Activated naive CD4-positive, alpha-beta T cell treated with anti-CD3 and anti-CD28 coated beads, Interleukin-2, amount 10 ng/mL, durations not matched to agents 5 hours and 36 hours (primary cell): ENCODE results near the gene HEATR9. TPM values are rescaled to one million over a fixed set of nuclear protein-coding genes. Genes with fewer than 3 reads are reported as not detected.

Experiments
- total RNA-seq, 2 experiments: library from RNA; stranded (reverse); gene quantifications; one replicate each; pipeline ENCODE4 v1.2.3, GENCODE V29; 2021

The HEATR9 gene, protein sequence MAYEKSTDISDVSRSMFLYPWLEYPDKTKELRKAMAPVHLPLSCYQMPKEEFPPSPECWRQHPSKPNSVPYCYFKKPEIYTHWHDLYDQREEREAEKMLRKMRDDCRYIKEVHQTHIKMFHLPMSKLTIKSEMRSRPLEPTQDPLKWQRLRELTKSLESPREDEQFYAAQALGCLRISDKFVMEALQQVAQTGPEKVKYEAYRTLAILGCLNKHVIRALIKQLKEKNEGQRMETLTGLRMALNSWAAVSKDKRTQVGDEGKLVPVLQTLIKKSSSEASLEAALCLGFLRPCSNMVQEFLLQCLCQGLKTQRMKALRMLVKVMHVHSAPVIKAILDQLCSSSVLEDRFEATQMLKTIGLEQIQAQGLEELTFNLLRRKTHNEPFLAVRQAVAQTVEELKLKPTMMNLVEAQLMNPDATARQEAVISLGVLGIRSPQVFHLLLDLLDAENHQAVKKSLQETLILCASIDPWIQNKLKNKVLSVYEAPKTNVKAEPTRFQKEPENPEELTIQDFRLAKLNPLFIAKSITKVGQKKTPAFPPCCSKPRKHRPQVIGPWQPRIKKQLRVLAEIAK
- total RNA-seq: under 1 TPM in 1 of 2 experiments, not detected in 1; 0.22 TPM

DNA sequence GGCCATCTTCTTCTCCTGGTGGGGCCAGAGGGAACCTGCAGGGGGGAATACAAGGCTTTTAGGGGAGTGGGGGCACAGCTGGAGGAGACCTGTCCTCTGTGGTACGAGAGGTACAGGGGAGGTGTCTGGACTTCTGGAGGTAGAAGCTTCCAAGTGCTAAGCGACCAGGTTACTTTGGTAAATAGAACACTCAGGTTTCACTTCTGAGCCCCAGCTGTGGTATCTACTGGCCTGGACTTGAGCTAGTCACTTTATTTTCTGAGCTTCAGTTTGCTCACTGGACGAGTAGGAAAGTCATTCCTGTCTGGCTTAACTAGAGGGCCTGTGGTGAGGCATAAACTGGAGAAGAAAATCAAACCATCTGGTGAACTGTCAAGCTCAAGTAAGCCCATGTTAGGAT lies at the start of gene HEATR9:
TSS of gene HEATR9 (minus strand) at position 155 of the 400 bp plus-strand sequence. CDS start at position 6, 149 bp downstream.

DNA sequence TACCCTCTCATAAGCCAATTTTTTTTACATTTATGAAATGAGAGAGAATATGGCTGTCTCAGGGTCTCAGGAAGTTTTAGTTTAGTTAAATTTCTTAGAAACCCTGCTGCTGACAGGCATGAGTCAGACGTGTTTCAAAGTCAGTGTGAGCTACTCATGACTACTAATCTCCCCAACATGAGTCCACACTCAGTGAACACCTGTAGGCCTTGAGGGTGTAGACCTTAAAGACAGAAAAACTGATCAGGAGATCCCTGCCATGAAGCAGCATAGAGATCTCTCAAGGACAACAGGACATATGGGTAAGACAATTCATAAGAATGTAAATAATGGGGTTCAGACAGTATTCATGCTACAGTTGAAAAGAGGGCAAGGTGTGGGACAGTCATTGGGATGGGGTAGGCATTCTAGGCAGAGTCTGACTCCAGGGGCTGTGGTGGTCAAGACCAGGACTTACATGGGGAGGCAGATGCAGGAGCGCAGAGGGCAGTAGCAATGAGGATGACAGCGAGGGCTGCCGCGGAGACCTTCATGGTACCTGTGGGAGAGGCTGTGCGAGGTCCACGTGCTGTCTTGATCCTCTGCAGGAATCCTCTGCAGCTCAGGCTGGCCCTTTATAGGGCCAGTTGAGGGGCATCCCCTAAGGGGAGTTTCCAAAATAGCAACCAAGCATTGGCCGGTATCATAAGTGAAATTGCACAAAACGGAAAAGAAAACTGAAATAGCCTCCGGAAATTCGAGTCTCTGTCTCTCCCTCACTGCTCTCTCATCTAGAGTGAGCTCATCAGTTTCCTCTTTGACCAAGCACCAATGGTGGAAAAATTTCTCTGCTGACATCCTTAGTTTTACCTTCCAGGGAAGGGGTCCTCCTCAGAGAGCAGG lies 11.3 kb upstream of the HEATR9 start, which contains the start of gene CCL5:
TSS of gene CCL5 (minus strand) at position 588 of the 882 bp plus-strand sequence.

DNA sequence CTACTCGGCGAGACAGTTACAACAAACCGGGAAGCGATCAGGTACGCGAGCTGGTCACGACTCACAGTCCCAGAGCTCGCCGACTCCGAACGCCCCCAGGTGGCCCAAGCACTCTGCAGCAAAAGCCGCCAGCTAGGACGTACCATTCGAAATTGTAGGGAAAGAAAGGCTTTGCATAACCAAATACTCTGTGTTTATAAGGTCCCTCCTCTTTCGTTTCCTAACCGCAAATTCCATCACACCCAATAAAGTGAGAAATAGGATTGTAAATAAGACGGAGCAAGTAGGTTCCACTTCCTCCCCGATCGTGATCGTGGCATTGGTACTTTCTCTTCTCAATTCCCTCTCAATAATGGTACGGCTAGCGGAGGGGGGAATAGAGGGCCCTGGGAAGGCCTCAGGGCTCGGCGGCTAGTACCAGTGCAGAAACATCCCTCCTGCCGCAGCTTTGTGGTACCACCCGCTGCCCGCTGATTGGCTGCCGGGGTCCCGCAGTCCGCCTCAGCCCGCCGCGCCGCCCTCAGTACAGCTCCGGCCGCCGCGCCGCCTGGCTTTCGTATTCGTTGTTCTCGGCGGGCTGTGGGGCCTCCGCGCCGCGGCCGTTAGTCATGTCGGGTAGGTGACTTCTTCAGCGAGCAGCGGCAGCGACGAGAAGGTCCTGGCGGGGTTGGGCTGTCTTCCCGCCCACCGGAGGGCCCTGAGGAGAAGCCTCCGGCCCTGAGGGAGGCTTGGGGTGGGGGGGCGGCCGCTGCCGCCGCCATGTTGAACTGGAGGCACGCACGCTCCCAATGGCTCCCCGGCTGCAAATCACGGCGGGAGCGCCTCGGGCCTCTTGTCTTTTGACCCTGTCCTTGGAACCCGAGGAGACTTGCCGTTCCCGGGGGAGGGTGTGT lies 59.5 kb downstream of the HEATR9 start, which contains the start of gene TAF15:
TSS of gene TAF15 (plus strand) at position 523 of the 893 bp plus-strand sequence. CDS start at position 609, 86 bp downstream.

Other genes starting within 250 kb of the HEATR9 start
- under 1 TPM in 1 of 2 experiments, not detected in 1; 0.39 TPM for gene RASL10B, start 137.3 kb downstream of the HEATR9 start, total RNA-seq
- gene GAS2L2, start 115.7 kb downstream of the HEATR9 start, total RNA-seq: not detected
- gene C17orf50, start 108.0 kb downstream of the HEATR9 start, total RNA-seq: not detected
- gene MMP28, start 73.2 kb downstream of the HEATR9 start, total RNA-seq: under 1 TPM in 1 of 2 experiments, not detected in 1; 0.43 TPM
- gene TAF15, start 59.4 kb downstream of the HEATR9 start, total RNA-seq: 100 to 1,000 TPM; 239 to 249 TPM
- 10 to 100 TPM; 30.5 to 32.7 TPM for gene CCL5, start 11.5 kb upstream of the HEATR9 start, total RNA-seq
- gene RDM1, start 61.9 kb upstream of the HEATR9 start, total RNA-seq: 10 to 100 TPM in 1 of 2 experiments, 1 to 10 TPM in 1; 9.1 to 10.5 TPM
- not detected for gene LYZL6, start 74.8 kb upstream of the HEATR9 start, total RNA-seq
- gene CCL16, start 112.6 kb upstream of the HEATR9 start, total RNA-seq: not detected
- not detected for gene CCL14, start 117.8 kb upstream of the HEATR9 start, total RNA-seq
- not detected for gene CCL15, start 132.7 kb upstream of the HEATR9 start, total RNA-seq
- not detected for gene CCL23, start 149.1 kb upstream of the HEATR9 start, total RNA-seq
- gene CCL18, start 195.4 kb upstream of the HEATR9 start, total RNA-seq: not detected
- 1 to 10 TPM; 7.3 to 8.8 TPM for gene CCL3, start 221.3 kb upstream of the HEATR9 start, total RNA-seq
- gene CCL4, start 234.9 kb upstream of the HEATR9 start, total RNA-seq: 1 to 10 TPM; 3.1 to 3.6 TPM